SK-N-SH (cell line): ENCODE measurements around the gene KRT74.

Experiments
- CTCF ChIP-seq: fragments of 200-600 bp; sonication (generic); IDR thresholded peaks from 2 replicates; pipeline ENCODE4 v1.6.1; 2017; ENCODE audit warnings: antibody characterized with exemption, mild to moderate bottlenecking, moderate library complexity
- GATA2 ChIP-seq: sonication (generic); formaldehyde crosslinking; IDR thresholded peaks from 2 replicates; pipeline ENCODE4 v1.5.0; 2020; ENCODE audit warnings: mild to moderate bottlenecking, missing genetic modification reagents
- IRF3 ChIP-seq: fragments of 150-350 bp; IDR thresholded peaks from 2 replicates; pipeline ENCODE4 v1.6.1; 2016; ENCODE audit warnings: mild to moderate bottlenecking, low read depth, low read length
- MXI1 ChIP-seq: IDR thresholded peaks from 2 replicates; pipeline ENCODE4 v1.6.1; 2012; ENCODE audit warnings: mild to moderate bottlenecking, low read depth, low read length, improper control_type of control experiment
- PBX3 ChIP-seq: IDR thresholded peaks from 2 replicates; pipeline ENCODE4; 2012
- POLR2AphosphoS5 ChIP-seq: IDR thresholded peaks from 2 replicates; pipeline ENCODE4 v1.6.1; 2012; ENCODE audit warnings: low read depth, low read length
- RCOR1 ChIP-seq: fragments of 150-350 bp; IDR thresholded peaks from 2 replicates; pipeline ENCODE4 v1.6.1; 2017; ENCODE audit warnings: antibody characterized with exemption, low read length
- REST ChIP-seq: IDR thresholded peaks from 2 replicates; pipeline ENCODE4 v1.6.1; 2012; ENCODE audit warnings: mild to moderate bottlenecking, low read depth, low read length, moderate library complexity
- SMC3 ChIP-seq: IDR thresholded peaks from 2 replicates; pipeline ENCODE4 v1.6.1; 2012; ENCODE audit warnings: low read depth, low read length, improper control_type of control experiment
- USF1 ChIP-seq: IDR thresholded peaks from 2 replicates; pipeline ENCODE4 v1.4.0; 2012; ENCODE audit warnings: low read depth, borderline replicate concordance

GRCh38 chr12:52618216-52618615 is 44.6 kb upstream of the KRT74 start, which contains the start of gene KRT73:
- TF ChIP-seq CTCF = no peak
- no peak for TF ChIP-seq PBX3
- TF ChIP-seq MXI1 = no peak
- TF ChIP-seq SMC3 = no peak
- TF ChIP-seq IRF3 = no peak
- TF ChIP-seq POLR2AphosphoS5 = no peak
- no peak for TF ChIP-seq GATA2 (CRISPR knock-in tag)
- no peak for TF ChIP-seq REST
- no peak for TF ChIP-seq USF1
- TF ChIP-seq RCOR1 = no peak
